Gastrocnemius medialis (tissue), 4 donors: ENCODE results near the gene JPT1.

Experiments
- CTCF ChIP-seq, 5 experiments: fragments of 450-650 bp in 3 of 5; fragments of 200-600 bp in 2 of 5; sonication (generic) in 2 of 5; IDR thresholded peaks in 4 of 5; conservative IDR thresholded peaks in 1 of 5; 1 replicate in 4 of 5; 2 replicates in 1 of 5; pipeline ENCODE4 v1.5.1; 2016 to 2019; ENCODE audit warnings: antibody characterized with exemption in 5 of 5, mild to moderate bottlenecking in 3 of 5, moderate library complexity in 3 of 5
- POLR2A ChIP-seq, 2 donors: fragments of 450-650 bp; IDR thresholded peaks; one replicate each; pipeline ENCODE4 v1.6.1; 2017; ENCODE audit warnings: antibody characterized with exemption in 2 of 2, mild to moderate bottlenecking in 2 of 2, moderate library complexity in 2 of 2

- TF ChIP-seq CTCF (IDR thresholded peaks at IDR 0.05 in 4 of 5, conservative IDR thresholded peaks at IDR 0.05 in 1 of 5) = no peak
- no peak for TF ChIP-seq POLR2A (IDR thresholded peaks at IDR 0.05)
Observed at GRCh38 chr17:75090871-75091854, 63.1 kb downstream of the JPT1 start.
